Measurements from ENCODE around the gene EIF2B1. TPM values are rescaled to one million over a fixed set of nuclear protein-coding genes. Genes with fewer than 3 reads are reported as not detected.

Gene EIF2B1
- total RNA-seq, 1 experiment from 2014 or later, result 59.8 TPM

DNA sequence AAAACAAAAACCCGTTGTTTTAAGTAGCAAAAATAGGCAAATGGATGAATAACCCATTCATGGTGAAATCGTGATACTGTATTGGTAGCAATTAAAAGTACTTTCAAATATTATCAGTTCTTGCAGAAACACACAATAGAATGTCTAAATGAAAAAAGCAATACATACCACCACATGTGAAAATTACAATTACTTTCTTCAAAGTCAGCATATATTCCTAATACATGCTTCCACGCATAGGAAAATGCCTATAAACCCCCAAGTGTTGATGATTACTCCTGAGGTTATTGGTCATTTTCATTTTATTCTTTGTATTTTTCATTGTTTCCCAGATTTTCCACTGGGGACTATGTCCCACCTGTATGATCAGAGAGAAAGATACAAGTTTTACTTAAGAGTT, 16.3 kb downstream of the EIF2B1 start:
- Histone ChIP-seq H3K79me1 (ENCODE audit: insufficient read depth, low read depth, low read length, poor library complexity, severe bottlenecking) (no peaks in the 10 kb centered on the region), H2BK12ac (ENCODE audit: insufficient read length, low read depth, low read length) (no peak overlapping the region), H2AK5ac (ENCODE audit: insufficient read length, low read length) (no peak overlapping the region), H3K14ac (ENCODE audit: insufficient read depth, low read length) (no peak overlapping the region), H3K23me2 (ENCODE audit: insufficient read length, low read depth, low read length, poor library complexity, severe bottlenecking) (no peaks in the 10 kb centered on the region), H4K91ac (ENCODE audit: insufficient read length, low read depth, low read length) (no peak overlapping the region), H3K79me2 (ENCODE audit: insufficient read depth, low read length) (no peaks in the 10 kb centered on the region), H3K9me3 (ENCODE audit: control insufficient read depth, low read depth, low read length) (no peaks in the 10 kb centered on the region), H2AFZ (ENCODE audit: low read length) (no peak overlapping the region), H4K5ac (ENCODE audit: insufficient read length, low read depth, low read length) (no peak overlapping the region), H3K27me3 (ENCODE audit: insufficient read depth, low read length) (no peaks in the 10 kb centered on the region), H3K4ac (ENCODE audit: low read depth, low read length) (no peak overlapping the region), H3T11ph (ENCODE audit: low read length) (no peak overlapping the region), H3K4me1 (ENCODE audit: insufficient read depth, low read length) (no peaks in the 10 kb centered on the region), H3K27ac (ENCODE audit: insufficient read length, low read depth, low read length) (no peak overlapping the region), H3K9ac (ENCODE audit: extremely low read depth, insufficient read length, low read length) (no peak overlapping the region), H3K23ac (ENCODE audit: insufficient read length, low read depth, low read length) (no peak overlapping the region), H2BK120ac (ENCODE audit: low read depth, low read length, poor library complexity, severe bottlenecking) (no peak overlapping the region), H4K8ac (replicated peaks; ENCODE audit: insufficient read length, low read depth, low read length) (no peak overlapping the region), H4K20me1 (ENCODE audit: control insufficient read depth, insufficient read depth, insufficient read length) (no peaks in the 10 kb centered on the region), H3K4me2 (ENCODE audit: insufficient read depth, insufficient read length, low read length) (no peak overlapping the region), H3K56ac (ENCODE audit: insufficient read length, low read depth, low read length) (no peak overlapping the region), H2BK15ac (ENCODE audit: low read depth, low read length) (no peak overlapping the region), H2BK5ac (ENCODE audit: insufficient read length, low read length) (no peak overlapping the region), H2BK20ac (ENCODE audit: low read depth, low read length, poor library complexity, severe bottlenecking) (no peak overlapping the region), H3K18ac (ENCODE audit: insufficient read length, low read depth, low read length) (no peak overlapping the region)
- Mint-ChIP-seq H3K9me3 (no peaks in the 10 kb centered on the region), H3K36me3 (ENCODE audit: insufficient read depth in 1 of 3, low read depth in 3 of 3) (peaks cover 58 to 93% (median 86%) of the 10 kb centered on the region in 3 experiments; a peak in 6 of 7 replicates), H3K27ac (no peak overlapping the region), H3K4me3 (no peak overlapping the region), H3K27me3 (ENCODE audit: low read depth) (no peaks in the 10 kb centered on the region), H3K4me1 (no peaks in the 10 kb centered on the region)
- no peak for DNase-seq
- TF ChIP-seq, protein P1, sequence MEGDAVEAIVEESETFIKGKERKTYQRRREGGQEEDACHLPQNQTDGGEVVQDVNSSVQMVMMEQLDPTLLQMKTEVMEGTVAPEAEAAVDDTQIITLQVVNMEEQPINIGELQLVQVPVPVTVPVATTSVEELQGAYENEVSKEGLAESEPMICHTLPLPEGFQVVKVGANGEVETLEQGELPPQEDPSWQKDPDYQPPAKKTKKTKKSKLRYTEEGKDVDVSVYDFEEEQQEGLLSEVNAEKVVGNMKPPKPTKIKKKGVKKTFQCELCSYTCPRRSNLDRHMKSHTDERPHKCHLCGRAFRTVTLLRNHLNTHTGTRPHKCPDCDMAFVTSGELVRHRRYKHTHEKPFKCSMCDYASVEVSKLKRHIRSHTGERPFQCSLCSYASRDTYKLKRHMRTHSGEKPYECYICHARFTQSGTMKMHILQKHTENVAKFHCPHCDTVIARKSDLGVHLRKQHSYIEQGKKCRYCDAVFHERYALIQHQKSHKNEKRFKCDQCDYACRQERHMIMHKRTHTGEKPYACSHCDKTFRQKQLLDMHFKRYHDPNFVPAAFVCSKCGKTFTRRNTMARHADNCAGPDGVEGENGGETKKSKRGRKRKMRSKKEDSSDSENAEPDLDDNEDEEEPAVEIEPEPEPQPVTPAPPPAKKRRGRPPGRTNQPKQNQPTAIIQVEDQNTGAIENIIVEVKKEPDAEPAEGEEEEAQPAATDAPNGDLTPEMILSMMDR (conservative IDR thresholded peaks at IDR 0.05), result no peak
- no CpG with 5 or more reads among the region's 3 CpGs for WGBS (ENCODE audit: extremely low coverage, insufficient read length, low lambda C conversion rate)
